PC-9 (cell line): Measurements from ENCODE around the gene ITM2B.

Experiments
- EZH2 ChIP-seq: fragments of 200-600 bp; sonication (generic); IDR thresholded peaks from 2 replicates; pipeline ENCODE4 v1.8.0; 2017; ENCODE audit warnings: antibody characterized with exemption, low read depth
- TF ChIP-seq, protein P1 (sequence below): fragments of 200-600 bp; sonication (generic); conservative IDR thresholded peaks from 2 replicates; pipeline ENCODE4 v1.6.1; 2017; ENCODE audit warnings: mixed run types, antibody characterized with exemption, mild to moderate bottlenecking, moderate library complexity

DNA sequence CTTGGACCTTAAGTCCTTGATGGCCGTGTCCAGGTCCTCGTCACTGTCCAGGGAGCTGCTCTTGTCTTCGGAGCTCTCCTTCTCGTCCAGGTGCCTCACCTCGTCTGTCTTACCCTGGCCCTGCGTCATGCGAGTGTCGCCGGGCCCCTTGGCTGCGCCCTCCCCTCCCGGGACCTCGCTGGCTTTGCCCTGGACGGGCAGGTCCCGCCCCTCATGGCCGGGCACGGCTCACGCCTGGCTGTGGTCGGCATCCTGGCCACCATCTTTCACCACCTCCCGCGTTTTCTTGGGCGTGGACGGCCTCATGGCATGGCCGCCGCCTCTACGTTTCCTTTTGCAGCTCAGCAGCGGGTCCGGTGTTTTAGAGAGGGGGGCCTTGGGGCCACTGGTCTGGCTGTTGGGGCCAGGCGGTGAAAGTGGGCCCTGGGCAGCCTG lies 85.4 kb downstream of the ITM2B start:
- TF ChIP-seq, protein P1, sequence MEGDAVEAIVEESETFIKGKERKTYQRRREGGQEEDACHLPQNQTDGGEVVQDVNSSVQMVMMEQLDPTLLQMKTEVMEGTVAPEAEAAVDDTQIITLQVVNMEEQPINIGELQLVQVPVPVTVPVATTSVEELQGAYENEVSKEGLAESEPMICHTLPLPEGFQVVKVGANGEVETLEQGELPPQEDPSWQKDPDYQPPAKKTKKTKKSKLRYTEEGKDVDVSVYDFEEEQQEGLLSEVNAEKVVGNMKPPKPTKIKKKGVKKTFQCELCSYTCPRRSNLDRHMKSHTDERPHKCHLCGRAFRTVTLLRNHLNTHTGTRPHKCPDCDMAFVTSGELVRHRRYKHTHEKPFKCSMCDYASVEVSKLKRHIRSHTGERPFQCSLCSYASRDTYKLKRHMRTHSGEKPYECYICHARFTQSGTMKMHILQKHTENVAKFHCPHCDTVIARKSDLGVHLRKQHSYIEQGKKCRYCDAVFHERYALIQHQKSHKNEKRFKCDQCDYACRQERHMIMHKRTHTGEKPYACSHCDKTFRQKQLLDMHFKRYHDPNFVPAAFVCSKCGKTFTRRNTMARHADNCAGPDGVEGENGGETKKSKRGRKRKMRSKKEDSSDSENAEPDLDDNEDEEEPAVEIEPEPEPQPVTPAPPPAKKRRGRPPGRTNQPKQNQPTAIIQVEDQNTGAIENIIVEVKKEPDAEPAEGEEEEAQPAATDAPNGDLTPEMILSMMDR: no peak
- no peak for TF ChIP-seq EZH2
